OCI-LY3 (cell line): ENCODE results near the gene RPL35.

Experiments used
- H2AFZ ChIP-seq: fragments of 200-600, 300-600 bp; shearing (Covaris generic); 2 replicates; pipeline ENCODE4 v1.6.0; 2014; ENCODE audit warnings: antibody characterized with exemption, low read depth, low read length
- H3K27ac ChIP-seq: fragments of 200-600, 300-600 bp; sonication (generic); 2 replicates; pipeline ENCODE4 v1.5.1; 2014; ENCODE audit warnings: mild to moderate bottlenecking, low read length, moderate library complexity, mixed read lengths
- H3K27me3 ChIP-seq: fragments of 200-600, 300-600 bp; sonication (generic); 2 replicates; pipeline ENCODE4 v1.6.1; 2014; ENCODE audit warnings: low read depth, low read length, mixed read lengths
- H3K36me3 ChIP-seq: fragments of 200-600, 300-600 bp; sonication (generic); replicated peaks from 2 replicates; pipeline ENCODE3; 2014; ENCODE audit warnings: low read depth, low read length, mixed read lengths
- H3K4me1 ChIP-seq: fragments of 300-600, 200-600 bp; sonication (generic); 2 replicates; pipeline ENCODE4 v1.6.1; 2014; ENCODE audit warnings: low read length, mixed read lengths
- H3K4me2 ChIP-seq: fragments of 200-600, 300-600 bp; sonication (generic); 2 replicates; pipeline ENCODE4 v1.6.1; 2014; ENCODE audit warnings: low read length, mixed read lengths
- H3K4me3 ChIP-seq: fragments of 300-600, 200-600 bp; sonication (generic); 2 replicates; pipeline ENCODE4 v1.5.1; 2014; ENCODE audit warnings: antibody characterized with exemption, mild to moderate bottlenecking, low read length, moderate library complexity
- H3K79me2 ChIP-seq: fragments of 300-600, 200-600 bp; shearing (Covaris generic); 2 replicates; pipeline ENCODE4 v1.6.1; 2014; ENCODE audit warnings: mild to moderate bottlenecking, low read length, mixed read lengths
- H3K9ac ChIP-seq: fragments of 300-600, 200-600 bp; shearing (Covaris generic); 2 replicates; pipeline ENCODE4 v1.6.0; 2014; ENCODE audit warnings: mild to moderate bottlenecking, low read length, moderate library complexity
- H3K9me3 ChIP-seq: fragments of 200-600, 300-600 bp; shearing (Covaris generic); 2 replicates; pipeline ENCODE4 v1.6.1; 2014; ENCODE audit warnings: low read length, mixed read lengths; ENCODE audit not compliant: insufficient read depth
- H4K20me1 ChIP-seq: fragments of 200-600, 300-600 bp; sonication (generic); 2 replicates; pipeline ENCODE4 v1.6.1; 2016; ENCODE audit warnings: low read length, mixed read lengths; ENCODE audit not compliant: insufficient read depth
- EZH2phosphoT487 ChIP-seq: fragments of 200-600 bp; shearing (Covaris generic); IDR thresholded peaks from 2 replicates; pipeline ENCODE4 v1.6.1; 2018; ENCODE audit warnings: antibody characterized with exemption, mixed run types, low read depth
- TF ChIP-seq, protein P1 (sequence below): fragments of 200-600, 300-600 bp; sonication (generic); IDR thresholded peaks from 2 replicates; pipeline ENCODE4 v1.5.1; 2014; ENCODE audit warnings: antibody characterized with exemption, low read length, low read depth

The RPL35 gene

DNA sequence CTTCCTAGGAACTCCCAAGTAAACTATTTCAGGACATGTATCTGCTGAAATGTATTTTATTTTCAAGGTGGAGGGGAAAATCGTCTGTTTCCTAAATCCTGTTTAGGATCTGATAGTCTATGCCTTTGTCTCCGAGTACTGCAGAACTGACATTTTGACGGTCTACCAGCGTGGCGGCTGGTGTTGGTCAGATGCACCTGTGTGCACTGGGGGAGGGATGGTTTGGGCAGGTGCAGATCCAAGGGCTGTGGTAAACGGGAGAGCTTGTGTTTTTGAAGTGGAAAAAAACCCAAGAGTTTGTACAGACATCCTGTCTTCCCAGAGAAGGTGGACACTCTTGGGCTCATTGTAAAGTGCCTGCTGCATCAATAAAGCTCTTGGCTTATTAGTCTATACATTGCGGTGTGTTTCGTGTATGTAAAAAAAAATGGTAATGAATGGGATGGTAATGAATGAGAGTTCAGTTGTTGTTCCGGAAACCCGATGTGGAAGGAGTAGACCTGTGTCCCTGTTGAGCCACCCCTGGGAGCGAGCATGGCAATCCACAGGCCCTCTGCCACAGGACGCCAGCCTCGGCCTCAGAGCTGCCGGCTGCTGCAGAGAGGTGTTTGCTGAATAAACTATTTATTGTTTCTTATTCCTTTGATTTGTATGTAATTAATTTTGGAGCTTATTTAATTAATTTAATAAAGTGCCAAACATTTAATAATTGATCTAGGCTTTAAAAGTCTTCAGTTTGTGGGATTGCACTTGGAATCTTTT is 15.4 kb upstream of the RPL35 start:
- Histone ChIP-seq H2AFZ (no peak overlapping the region), H3K9me3 (no peaks in the 10 kb centered on the region), H3K4me1 (peaks cover 20% of the 10 kb centered on the region), H3K27me3 (no peaks in the 10 kb centered on the region), H3K9ac (no peak overlapping the region), H3K27ac (no peak overlapping the region), H3K4me2 (no peak overlapping the region), H3K4me3 (no peak overlapping the region), H3K36me3 (peaks cover 54% of the 10 kb centered on the region), H4K20me1 (peaks cover 50% of the 10 kb centered on the region), H3K79me2 (peaks cover 43% of the 10 kb centered on the region)
- TF ChIP-seq EZH2phosphoT487 = no peak
- TF ChIP-seq, protein P1, sequence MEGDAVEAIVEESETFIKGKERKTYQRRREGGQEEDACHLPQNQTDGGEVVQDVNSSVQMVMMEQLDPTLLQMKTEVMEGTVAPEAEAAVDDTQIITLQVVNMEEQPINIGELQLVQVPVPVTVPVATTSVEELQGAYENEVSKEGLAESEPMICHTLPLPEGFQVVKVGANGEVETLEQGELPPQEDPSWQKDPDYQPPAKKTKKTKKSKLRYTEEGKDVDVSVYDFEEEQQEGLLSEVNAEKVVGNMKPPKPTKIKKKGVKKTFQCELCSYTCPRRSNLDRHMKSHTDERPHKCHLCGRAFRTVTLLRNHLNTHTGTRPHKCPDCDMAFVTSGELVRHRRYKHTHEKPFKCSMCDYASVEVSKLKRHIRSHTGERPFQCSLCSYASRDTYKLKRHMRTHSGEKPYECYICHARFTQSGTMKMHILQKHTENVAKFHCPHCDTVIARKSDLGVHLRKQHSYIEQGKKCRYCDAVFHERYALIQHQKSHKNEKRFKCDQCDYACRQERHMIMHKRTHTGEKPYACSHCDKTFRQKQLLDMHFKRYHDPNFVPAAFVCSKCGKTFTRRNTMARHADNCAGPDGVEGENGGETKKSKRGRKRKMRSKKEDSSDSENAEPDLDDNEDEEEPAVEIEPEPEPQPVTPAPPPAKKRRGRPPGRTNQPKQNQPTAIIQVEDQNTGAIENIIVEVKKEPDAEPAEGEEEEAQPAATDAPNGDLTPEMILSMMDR = no peak

DNA sequence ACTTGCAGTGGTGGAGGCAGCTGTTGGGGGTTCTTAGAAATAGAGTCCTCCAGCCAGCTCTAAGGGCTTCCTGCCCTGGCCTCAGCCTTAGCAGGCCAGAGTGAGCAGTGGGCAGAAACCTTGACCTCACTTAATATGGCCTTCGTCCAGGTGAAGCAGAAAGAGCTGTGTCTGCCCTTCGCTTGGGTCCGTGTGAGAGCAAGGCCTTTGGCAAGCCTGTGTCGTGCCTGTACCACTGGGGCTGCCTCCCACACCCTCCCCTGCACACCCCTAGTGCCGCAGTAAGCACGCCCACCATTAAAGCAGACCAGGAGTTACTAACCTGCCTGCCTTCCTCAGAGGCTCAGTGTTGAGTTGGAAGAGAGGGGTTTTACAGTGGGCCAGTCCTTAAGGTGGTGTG is 13.7 kb upstream of the RPL35 start:
- no peaks in the 10 kb centered on the region for H3K9me3 ChIP-seq
- peaks cover 60% of the 10 kb centered on the region for H3K79me2 ChIP-seq
- H4K20me1 ChIP-seq = peaks cover 67% of the 10 kb centered on the region
- H3K27ac ChIP-seq = no peak overlapping the region
- peaks cover 64% of the 10 kb centered on the region for H3K36me3 ChIP-seq
- no peak overlapping the region for H3K4me3 ChIP-seq
- no peak overlapping the region for H3K9ac ChIP-seq
- peaks cover 36% of the 10 kb centered on the region for H3K4me1 ChIP-seq
- no peaks in the 10 kb centered on the region for H3K27me3 ChIP-seq
- TF ChIP-seq EZH2phosphoT487 = no peak
- TF ChIP-seq, protein P1 = no peak
- no peak overlapping the region for H2AFZ ChIP-seq
- no peak overlapping the region for H3K4me2 ChIP-seq

DNA sequence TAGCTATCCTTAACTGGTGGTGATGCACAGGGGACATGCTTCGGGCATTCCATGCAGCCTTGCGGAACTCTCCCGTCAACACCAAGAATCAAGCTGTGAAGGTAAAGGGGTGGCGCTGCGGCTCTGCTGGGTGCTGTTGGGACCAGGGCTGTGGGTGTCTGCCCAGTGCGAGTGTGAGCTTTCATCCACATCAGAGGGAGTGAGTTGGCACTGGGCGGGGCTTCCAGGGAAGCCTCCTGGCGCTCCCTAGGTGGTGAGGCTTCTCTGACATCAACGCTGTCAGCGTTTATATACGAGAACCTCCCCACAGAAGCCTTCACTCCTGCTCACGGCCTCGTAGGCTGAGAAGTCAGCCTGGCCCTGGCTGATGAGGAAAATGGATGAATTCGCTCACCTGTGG is 11.9 kb upstream of the RPL35 start:
- Histone ChIP-seq H4K20me1 (peaks cover 64% of the 10 kb centered on the region), H3K36me3 (peaks cover 59% of the 10 kb centered on the region), H3K9me3 (no peaks in the 10 kb centered on the region), H3K27ac (peak overlapping the region; percentile 89), H3K4me1 (peaks cover 32% of the 10 kb centered on the region), H3K4me3 (no peak overlapping the region), H3K4me2 (no peak overlapping the region), H2AFZ (no peak overlapping the region), H3K27me3 (no peaks in the 10 kb centered on the region), H3K9ac (no peak overlapping the region), H3K79me2 (peaks cover 78% of the 10 kb centered on the region)
- TF ChIP-seq, protein P1 = no peak
- TF ChIP-seq EZH2phosphoT487 = no peak

GRCh38 chr9:124871156-124871561 is 9.4 kb upstream of the RPL35 start:
- H3K9me3 ChIP-seq = no peaks in the 10 kb centered on the region
- H3K27ac ChIP-seq = peak overlapping the region; percentile 89
- H3K9ac ChIP-seq = peak overlapping the region; percentile 88
- no peak for TF ChIP-seq EZH2phosphoT487
- TF ChIP-seq, protein P1 = no peak
- H3K79me2 ChIP-seq = peaks cover 88% of the 10 kb centered on the region
- H3K4me1 ChIP-seq = peaks cover 38% of the 10 kb centered on the region
- H3K4me3 ChIP-seq = peak overlapping the region; percentile 81
- no peak overlapping the region for H2AFZ ChIP-seq
- peak overlapping the region; percentile 93 for H3K4me2 ChIP-seq
- H3K27me3 ChIP-seq = no peaks in the 10 kb centered on the region
- peaks cover 44% of the 10 kb centered on the region for H3K36me3 ChIP-seq
- H4K20me1 ChIP-seq = peaks cover 53% of the 10 kb centered on the region
